NK-92 treated with Interleukin-12 subunit alpha and Interleukin-12 subunit beta, amount 100 ng/mL, for 24 hours (cell line): ENCODE data around the gene UNC119B.

ENCODE experiments used
- DNase-seq: peaks from one replicate; lab custom pipeline; 2025; lab: John Stamatoyannopoulos, UW

UNC119B gene

GRCh38 chr12:120767071-120768024 lies 57.1 kb downstream of the UNC119B start:
- no peak for DNase-seq

GRCh38 chr12:120771097-120771496 lies 60.8 kb downstream of the UNC119B start:
- DNase-seq: no peak
